HepG2 (cell line): Measurements from ENCODE around the gene PYGO2. TPM values are rescaled to one million over a fixed set of nuclear protein-coding genes. Genes with fewer than 3 reads are reported as not detected.

ENCODE experiments used
- ARNTL ChIP-seq: sonication (generic); formaldehyde crosslinking; IDR thresholded peaks from 2 replicates; pipeline ENCODE4 v1.4.0; 2020; ENCODE audit warnings: mild to moderate bottlenecking, missing genetic modification reagents
- ATF4 ChIP-seq, 2 experiments: fragments of 450-650 bp in 1 of 2; sonication (generic) in 1 of 2; formaldehyde crosslinking; IDR thresholded peaks; 2 replicates each; pipeline versions ENCODE4 v1.5.0 to v1.8.0; 2020 to 2022; ENCODE audit warnings: mild to moderate bottlenecking in 1 of 2, missing genetic modification reagents in 1 of 2
- GFI1 ChIP-seq: sonication (generic); formaldehyde crosslinking; IDR thresholded peaks from 2 replicates; pipeline ENCODE4 v1.5.0; 2020; ENCODE audit warnings: missing genetic modification reagents, mild to moderate bottlenecking, borderline replicate concordance
- MTA3 ChIP-seq: sonication (generic); formaldehyde crosslinking; IDR thresholded peaks from 2 replicates; pipeline ENCODE4 v1.4.0; 2020; ENCODE audit warnings: missing genetic modification reagents
- RFX1 ChIP-seq: fragments of 450-650 bp; IDR thresholded peaks from 2 replicates; pipeline ENCODE4 v1.6.1; 2017
- TBX2 ChIP-seq: sonication (generic); formaldehyde crosslinking; IDR thresholded peaks from 2 replicates; pipeline ENCODE4 v1.5.0; 2020; ENCODE audit warnings: missing genetic modification reagents, mild to moderate bottlenecking, borderline replicate concordance
- polyA plus RNA-seq, 8 experiments: library from polyadenylated mRNA; depleted of rRNA in 3 of 8; stranded (reverse) in 7 of 8; unstranded in 1 of 8; fragments of >200 nt; fragmentation: Illumina TruSeq in 4 of 8; extraction: Trizol in 4 of 8; gene quantifications; 2 replicates each; pipeline versions ENCODE4 v1.2.1 to v1.2.3, GENCODE V29; 2011 to 2016; ENCODE audit warnings: low read depth in 4 of 8, missing spikeins in 1 of 8, mixed read lengths in 1 of 8; ENCODE audit not compliant: insufficient read depth in 1 of 8
- total RNA-seq, 5 experiments: library from RNA; depleted of rRNA; stranded (reverse); fragments of >200 nt; fragmentation: Illumina TruSeq; extraction: Trizol; gene quantifications; 2 replicates each; pipeline ENCODE4 v1.2.3, GENCODE V29; 2016; ENCODE audit warnings: low read depth in 1 of 5
- TF ChIP-seq, protein P1 (sequence below): sonication (generic); formaldehyde crosslinking; IDR thresholded peaks from one replicate; pipeline ENCODE4 v1.5.1; 2020; ENCODE audit warnings: mild to moderate bottlenecking, missing genetic modification reagents; ENCODE audit errors: not compliant biosample characterization
- TF ChIP-seq, protein P2 (sequence below): sonication (generic); formaldehyde crosslinking; IDR thresholded peaks from 2 replicates; pipeline ENCODE4 v1.5.0; 2020; ENCODE audit warnings: missing genetic modification reagents, mild to moderate bottlenecking, borderline replicate concordance
- TF ChIP-seq, protein P3 (sequence below): sonication (generic); formaldehyde crosslinking; IDR thresholded peaks from 2 replicates; pipeline ENCODE4 v1.5.0; 2020; ENCODE audit warnings: mild to moderate bottlenecking, missing genetic modification reagents, borderline replicate concordance

PYGO2 gene
- total and polyA plus RNA-seq, 2 of the 13 experiments (the other 11 are each of a cell fraction or from before 2014, with no cell fraction given): 20.3 to 21.8 TPM

DNA sequence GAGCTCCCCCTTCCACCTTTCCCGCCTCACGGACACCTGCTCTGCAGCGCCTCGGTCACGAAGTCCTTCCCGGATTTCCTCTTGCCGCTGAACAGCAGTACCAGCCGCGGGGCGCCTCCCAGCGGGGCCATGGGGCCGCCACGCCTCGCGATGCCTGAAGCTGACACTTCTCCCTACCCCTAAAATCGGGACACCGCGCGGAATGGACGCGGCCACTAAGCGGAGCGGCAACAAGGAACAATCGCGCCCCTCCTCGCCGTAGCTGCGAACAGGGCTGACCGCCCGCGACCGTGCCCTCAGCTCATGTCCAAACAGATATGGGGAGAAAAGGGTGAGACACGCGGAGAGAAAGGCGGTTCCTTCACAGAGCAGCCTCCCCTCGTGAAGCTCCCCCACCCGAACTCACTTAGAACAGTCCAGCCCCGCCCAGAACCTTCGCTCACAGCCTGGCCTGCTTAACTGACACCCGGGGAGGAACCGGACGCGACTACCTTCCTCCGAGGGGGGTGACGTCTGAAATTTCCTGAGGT is 25.0 kb downstream of the PYGO2 start, which contains the start of gene PMVK (continued):
- peak; percentile 90 for TF ChIP-seq GFI1 (CRISPR knock-in tag)
- TF ChIP-seq ATF4 (CRISPR knock-in tag; IDR thresholded peaks at IDR 0.05): peak in 1 of 2 experiments; percentile 90; a peak in 2 of 4 replicates
- TF ChIP-seq, protein P1, sequence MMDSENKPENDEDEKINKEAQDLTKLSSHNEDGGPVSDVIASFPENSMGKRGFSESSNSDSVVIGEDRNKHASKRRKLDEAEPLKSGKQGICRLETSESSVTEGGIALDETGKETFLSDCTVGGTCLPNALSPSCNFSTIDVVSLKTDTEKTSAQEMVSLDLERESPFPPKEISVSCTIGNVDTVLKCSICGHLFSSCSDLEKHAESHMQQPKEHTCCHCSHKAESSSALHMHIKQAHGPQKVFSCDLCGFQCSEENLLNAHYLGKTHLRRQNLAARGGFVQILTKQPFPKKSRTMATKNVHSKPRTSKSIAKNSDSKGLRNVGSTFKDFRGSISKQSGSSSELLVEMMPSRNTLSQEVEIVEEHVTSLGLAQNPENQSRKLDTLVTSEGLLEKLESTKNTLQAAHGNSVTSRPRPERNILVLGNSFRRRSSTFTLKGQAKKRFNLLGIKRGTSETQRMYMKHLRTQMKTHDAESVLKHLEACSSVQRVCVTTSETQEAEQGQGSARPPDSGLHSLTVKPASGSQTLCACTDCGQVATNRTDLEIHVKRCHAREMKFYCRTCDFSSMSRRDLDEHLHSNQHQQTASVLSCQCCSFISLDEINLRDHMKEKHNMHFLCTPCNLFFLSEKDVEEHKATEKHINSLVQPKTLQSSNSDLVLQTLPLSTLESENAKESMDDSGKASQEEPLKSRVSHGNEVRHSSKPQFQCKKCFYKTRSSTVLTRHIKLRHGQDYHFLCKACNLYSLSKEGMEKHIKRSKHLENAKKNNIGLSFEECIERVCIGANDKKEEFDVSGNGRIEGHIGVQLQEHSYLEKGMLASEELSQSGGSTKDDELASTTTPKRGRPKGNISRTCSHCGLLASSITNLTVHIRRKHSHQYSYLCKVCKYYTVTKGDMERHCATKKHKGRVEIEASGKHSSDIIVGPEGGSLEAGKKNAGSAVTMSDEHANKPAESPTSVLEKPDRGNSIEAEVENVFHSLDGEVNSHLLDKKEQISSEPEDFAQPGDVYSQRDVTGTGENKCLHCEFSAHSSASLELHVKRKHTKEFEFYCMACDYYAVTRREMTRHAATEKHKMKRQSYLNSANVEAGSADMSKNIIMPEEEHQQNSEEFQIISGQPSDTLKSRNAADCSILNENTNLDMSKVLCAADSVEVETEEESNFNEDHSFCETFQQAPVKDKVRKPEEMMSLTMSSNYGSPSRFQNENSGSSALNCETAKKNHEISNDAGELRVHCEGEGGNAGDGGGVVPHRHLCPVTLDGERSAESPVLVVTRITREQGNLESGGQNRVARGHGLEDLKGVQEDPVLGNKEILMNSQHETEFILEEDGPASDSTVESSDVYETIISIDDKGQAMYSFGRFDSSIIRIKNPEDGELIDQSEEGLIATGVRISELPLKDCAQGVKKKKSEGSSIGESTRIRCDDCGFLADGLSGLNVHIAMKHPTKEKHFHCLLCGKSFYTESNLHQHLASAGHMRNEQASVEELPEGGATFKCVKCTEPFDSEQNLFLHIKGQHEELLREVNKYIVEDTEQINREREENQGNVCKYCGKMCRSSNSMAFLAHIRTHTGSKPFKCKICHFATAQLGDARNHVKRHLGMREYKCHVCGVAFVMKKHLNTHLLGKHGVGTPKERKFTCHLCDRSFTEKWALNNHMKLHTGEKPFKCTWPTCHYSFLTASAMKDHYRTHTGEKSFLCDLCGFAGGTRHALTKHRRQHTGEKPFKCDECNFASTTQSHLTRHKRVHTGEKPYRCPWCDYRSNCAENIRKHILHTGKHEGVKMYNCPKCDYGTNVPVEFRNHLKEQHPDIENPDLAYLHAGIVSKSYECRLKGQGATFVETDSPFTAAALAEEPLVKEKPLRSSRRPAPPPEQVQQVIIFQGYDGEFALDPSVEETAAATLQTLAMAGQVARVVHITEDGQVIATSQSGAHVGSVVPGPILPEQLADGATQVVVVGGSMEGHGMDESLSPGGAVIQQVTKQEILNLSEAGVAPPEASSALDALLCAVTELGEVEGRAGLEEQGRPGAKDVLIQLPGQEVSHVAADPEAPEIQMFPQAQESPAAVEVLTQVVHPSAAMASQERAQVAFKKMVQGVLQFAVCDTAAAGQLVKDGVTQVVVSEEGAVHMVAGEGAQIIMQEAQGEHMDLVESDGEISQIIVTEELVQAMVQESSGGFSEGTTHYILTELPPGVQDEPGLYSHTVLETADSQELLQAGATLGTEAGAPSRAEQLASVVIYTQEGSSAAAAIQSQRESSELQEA (CRISPR knock-in tag): peak; percentile 92
- TF ChIP-seq MTA3 (CRISPR knock-in tag): no peak
- TF ChIP-seq, protein P2, sequence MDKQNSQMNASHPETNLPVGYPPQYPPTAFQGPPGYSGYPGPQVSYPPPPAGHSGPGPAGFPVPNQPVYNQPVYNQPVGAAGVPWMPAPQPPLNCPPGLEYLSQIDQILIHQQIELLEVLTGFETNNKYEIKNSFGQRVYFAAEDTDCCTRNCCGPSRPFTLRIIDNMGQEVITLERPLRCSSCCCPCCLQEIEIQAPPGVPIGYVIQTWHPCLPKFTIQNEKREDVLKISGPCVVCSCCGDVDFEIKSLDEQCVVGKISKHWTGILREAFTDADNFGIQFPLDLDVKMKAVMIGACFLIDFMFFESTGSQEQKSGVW (CRISPR knock-in tag): peak; percentile 91; the same call in 1 of the 2 replicates
- peak; percentile 97 for TF ChIP-seq TBX2 (CRISPR knock-in tag)
- TF ChIP-seq ARNTL (CRISPR knock-in tag): peak; percentile 94
- TF ChIP-seq RFX1: no peak
- TF ChIP-seq, protein P3, sequence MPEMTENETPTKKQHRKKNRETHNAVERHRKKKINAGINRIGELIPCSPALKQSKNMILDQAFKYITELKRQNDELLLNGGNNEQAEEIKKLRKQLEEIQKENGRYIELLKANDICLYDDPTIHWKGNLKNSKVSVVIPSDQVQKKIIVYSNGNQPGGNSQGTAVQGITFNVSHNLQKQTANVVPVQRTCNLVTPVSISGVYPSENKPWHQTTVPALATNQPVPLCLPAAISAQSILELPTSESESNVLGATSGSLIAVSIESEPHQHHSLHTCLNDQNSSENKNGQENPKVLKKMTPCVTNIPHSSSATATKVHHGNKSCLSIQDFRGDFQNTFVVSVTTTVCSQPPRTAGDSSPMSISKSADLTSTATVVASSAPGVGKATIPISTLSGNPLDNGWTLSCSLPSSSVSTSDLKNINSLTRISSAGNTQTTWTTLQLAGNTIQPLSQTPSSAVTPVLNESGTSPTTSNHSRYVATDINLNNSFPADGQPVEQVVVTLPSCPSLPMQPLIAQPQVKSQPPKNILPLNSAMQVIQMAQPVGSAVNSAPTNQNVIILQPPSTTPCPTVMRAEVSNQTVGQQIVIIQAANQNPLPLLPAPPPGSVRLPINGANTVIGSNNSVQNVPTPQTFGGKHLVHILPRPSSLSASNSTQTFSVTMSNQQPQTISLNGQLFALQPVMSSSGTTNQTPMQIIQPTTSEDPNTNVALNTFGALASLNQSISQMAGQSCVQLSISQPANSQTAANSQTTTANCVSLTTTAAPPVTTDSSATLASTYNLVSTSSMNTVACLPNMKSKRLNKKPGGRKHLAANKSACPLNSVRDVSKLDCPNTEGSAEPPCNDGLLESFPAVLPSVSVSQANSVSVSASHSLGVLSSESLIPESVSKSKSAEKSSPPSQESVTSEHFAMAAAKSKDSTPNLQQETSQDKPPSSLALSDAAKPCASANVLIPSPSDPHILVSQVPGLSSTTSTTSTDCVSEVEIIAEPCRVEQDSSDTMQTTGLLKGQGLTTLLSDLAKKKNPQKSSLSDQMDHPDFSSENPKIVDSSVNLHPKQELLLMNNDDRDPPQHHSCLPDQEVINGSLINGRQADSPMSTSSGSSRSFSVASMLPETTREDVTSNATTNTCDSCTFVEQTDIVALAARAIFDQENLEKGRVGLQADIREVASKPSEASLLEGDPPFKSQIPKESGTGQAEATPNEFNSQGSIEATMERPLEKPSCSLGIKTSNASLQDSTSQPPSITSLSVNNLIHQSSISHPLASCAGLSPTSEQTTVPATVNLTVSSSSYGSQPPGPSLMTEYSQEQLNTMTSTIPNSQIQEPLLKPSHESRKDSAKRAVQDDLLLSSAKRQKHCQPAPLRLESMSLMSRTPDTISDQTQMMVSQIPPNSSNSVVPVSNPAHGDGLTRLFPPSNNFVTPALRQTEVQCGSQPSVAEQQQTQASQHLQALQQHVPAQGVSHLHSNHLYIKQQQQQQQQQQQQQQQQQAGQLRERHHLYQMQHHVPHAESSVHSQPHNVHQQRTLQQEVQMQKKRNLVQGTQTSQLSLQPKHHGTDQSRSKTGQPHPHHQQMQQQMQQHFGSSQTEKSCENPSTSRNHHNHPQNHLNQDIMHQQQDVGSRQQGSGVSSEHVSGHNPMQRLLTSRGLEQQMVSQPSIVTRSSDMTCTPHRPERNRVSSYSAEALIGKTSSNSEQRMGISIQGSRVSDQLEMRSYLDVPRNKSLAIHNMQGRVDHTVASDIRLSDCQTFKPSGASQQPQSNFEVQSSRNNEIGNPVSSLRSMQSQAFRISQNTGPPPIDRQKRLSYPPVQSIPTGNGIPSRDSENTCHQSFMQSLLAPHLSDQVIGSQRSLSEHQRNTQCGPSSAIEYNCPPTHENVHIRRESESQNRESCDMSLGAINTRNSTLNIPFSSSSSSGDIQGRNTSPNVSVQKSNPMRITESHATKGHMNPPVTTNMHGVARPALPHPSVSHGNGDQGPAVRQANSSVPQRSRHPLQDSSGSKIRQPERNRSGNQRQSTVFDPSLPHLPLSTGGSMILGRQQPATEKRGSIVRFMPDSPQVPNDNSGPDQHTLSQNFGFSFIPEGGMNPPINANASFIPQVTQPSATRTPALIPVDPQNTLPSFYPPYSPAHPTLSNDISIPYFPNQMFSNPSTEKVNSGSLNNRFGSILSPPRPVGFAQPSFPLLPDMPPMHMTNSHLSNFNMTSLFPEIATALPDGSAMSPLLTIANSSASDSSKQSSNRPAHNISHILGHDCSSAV: no peak; the same call in 1 of the 2 replicates
